Raji (cell line): ENCODE results near the gene OPCML.

Experiments
- POLR2A ChIP-seq: IDR thresholded peaks from 2 replicates; pipeline ENCODE4 v1.6.1; 2011; ENCODE audit warnings: low read depth, low read length, control low read depth; ENCODE audit not compliant: insufficient read depth

The OPCML gene

DNA sequence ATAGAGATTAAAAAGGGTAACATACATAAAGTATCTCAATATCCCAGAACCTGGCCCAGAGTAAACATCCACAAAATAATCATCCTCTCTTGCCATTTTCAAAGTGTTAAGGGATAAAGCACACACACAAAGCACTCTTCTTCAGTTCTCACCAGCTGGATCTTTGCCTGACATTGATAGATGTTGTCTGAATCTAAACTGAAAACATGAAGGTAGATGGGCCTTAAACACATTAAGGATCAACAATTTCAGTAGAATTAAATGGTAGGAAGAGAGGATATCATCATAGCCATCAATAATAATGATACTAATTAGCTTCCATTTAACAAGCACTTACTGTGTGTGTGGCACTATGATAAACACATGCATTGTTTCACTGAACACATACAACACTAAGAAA, 261.1 kb downstream of the OPCML start:
- no peak for TF ChIP-seq POLR2A

DNA sequence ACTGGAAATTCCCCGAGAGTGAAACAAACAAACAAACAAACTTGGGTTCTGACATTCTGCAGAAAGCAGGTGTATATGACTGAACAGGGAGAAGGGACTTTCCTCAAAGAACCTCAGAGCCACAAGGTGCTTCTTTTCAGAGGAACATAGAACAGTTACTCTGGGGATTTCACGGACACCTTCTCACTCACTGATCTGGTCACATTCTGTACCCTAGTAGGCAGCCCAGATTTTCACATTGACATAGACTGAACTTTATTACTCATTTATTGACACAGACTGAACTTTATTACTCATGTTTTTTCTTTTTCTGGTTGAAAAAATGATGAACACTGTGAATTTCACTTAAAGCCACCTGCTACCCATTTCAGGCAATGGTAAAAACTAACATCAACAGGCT, 263.0 kb downstream of the OPCML start:
- no peak for TF ChIP-seq POLR2A

DNA sequence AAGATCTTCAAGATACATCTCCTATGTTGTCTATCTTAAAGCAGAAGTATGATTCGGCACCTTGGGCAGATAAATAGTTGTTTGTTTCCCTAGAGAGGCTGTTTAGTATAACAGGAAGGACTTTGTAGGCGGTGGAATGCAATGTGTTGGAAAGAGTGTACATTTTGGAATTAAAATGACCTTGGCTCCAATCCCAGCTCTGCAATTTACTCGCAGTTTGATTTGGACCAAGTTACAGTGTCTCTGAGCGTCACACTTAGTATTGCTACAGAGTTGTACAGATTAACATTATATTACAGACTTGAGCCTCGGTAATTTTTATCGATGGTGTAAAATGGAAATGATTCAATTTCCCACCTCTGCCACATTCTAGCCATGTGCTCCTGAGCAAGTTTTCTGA, 265.3 kb downstream of the OPCML start:
- no peak for TF ChIP-seq POLR2A

DNA sequence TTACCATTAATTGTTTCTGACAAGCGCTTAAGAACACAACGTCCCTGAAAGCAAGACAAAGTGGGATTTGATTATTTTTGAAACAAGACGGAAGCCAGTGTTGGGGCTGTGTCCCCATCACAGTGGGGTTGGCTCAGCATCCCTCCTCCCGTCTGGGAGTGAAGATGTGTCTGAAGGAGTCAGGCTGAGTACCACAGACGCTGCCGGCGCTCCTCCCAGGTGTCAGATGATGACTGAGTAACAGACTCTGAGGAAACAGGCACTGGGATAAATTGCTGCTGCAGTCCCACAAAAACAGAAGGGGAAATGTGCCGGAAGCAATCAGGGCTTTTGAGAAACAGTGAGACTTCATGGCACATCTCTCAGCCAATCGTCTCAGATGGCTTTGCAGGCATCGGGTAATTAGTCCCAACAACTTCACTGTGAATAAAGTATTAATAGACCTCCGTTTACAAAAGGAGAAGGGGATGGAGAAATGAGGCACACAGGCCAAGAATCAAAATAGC, 266.7 kb downstream of the OPCML start:
- TF ChIP-seq POLR2A, result no peak

DNA sequence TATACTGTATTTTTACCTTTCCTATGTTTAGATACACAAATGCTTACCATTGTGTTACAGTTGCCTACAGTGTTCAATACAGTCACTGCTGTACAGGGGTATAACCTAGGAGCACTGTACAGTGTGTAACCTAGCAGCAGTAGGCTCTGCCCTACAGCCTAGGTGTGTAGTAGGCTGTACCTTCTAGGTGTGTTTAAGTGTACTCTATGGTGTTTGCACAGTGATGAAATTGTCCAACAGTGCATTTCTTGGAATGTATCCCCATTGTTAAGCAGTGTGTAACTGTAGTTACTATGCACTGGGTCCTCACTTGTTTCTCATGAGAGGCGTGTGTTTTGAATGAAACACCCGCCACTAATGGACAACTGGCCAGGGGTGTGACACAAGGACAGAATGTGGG, 269.0 kb downstream of the OPCML start:
- TF ChIP-seq POLR2A, result no peak

DNA sequence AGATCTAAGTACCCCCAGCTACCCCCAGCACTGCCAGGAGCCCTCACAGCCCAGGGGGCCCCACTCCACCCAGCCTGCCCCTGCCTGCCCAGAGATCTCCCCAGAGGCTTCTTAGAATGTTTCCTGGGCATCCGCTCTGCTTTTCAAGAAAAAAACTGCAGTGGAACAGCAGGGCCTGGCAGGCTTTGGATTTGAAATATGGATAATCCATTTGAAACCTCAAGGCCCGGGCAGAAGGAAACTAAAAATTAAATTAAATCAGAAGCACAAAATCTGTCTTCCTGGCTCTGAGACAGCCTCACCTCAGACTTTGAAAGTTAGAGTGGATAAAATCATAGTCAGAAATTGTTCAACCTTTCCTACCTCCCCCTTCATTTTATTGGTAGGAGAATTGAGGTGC, 273.6 kb downstream of the OPCML start:
- TF ChIP-seq POLR2A, result no peak

DNA sequence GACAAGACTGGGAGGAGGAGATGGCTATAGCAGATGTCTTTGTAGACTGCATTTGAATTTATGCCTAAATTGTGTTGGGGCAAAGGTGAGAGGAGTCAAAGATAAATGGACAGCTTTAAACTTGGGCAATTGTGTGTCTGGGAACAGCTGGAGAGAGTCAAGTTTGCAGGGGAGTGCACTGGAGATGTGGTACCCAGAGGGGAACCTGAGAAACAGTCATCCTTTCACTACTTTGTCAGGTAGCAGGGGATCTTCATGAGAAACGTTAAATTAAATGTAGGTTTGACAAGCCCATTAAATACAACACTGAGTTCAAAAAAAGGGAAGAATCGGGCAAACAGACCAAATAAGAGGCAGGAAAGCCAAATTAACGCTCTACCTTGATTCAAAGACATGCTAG, 277.7 kb downstream of the OPCML start:
- TF ChIP-seq POLR2A, result no peak

DNA sequence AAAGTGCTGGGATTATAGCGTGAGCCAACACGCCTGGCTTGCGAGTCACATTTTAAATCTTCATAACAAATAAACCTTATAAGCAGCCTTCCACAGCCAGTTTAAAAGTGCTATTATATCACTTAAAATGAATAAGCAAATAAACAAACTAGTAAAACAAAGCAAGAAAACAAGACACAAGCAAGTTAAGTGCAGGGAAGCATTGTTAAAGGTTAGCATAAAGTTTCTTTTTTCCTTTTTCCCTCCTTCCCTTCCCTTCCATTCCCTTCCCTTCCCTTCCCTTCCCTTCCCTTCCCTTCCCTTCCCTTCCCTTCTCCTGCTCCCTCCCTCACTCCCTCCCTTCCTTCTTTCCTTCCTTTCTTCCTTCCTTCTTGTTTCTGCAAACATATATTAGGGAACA, 278.7 kb downstream of the OPCML start:
- TF ChIP-seq POLR2A, result no peak

DNA sequence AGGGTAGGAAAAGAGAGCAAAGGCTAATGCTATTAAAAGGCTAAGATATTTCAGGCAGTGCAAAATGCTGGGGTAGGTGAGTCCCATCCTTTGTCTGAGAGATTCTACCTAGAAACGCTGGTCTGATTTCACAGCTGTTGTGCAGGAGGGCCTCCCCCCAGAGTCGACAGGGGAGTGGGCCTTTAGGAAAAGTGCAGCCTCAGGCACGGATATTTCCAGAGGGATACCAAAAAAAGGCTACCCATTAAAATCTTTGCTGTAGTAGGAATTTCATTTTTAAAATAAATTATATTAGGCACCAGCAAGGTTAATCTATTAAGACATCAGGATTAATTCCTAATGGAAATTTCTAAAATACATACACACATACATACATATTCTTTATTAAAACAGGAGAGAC, 280.5 kb downstream of the OPCML start:
- no peak for TF ChIP-seq POLR2A

DNA sequence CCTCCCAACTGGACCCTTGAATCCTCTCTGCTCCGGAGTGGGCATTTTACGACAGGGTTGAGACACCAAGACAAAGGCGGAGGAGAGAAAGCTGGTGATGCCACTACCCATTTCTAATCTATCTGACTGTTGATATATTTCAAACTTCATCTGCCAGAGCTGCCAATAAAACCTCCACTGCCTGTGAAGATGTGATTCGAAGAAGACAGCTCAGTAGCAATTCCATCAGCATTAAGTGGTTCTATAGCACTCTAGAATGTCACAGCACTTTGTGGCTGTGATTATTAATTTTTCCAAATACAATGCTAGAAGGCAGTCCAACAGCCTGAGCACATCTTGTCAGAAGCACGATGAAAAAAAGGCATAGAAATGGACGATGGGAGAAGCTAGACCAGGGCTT, 282.8 kb downstream of the OPCML start:
- TF ChIP-seq POLR2A, result no peak

DNA sequence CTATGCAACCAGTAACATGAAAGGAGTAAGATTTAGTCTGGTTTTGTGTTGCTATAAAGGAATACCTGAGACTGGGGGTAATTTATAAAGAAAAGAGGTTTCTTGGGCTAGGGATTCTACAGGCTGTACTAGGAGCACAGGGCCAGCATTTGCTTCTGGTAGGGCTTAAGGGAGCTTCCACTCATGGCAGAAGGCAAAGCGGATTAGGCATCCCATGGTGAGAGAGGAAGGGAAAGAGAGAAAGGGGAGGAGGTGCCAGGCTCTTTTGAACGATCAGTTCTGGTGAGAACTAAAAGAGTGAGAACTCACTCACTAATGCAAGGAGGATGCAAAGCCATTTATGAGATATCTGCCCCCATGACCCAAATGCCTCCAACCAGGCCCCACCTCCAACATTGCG, 283.2 kb downstream of the OPCML start:
- no peak for TF ChIP-seq POLR2A

DNA sequence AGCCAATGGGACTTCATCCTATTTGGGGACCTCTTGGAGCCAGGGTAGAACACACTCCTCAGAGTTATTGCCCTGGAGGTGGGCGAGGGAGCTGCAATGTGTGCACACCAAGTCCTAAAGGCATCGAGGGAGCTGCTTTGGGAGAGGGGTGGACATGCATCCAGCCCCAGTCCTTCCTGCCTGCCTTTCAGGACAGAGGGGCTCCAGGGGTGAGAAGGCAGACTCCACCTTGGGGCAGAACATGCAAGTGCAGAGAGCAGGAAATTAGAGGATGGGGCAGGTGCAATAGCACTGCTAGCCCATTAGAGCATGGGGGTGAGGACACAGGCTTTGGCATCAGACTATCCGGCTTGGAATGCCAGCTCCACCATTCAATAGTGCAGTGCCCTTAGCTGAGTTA, 288.5 kb downstream of the OPCML start:
- TF ChIP-seq POLR2A, result no peak

DNA sequence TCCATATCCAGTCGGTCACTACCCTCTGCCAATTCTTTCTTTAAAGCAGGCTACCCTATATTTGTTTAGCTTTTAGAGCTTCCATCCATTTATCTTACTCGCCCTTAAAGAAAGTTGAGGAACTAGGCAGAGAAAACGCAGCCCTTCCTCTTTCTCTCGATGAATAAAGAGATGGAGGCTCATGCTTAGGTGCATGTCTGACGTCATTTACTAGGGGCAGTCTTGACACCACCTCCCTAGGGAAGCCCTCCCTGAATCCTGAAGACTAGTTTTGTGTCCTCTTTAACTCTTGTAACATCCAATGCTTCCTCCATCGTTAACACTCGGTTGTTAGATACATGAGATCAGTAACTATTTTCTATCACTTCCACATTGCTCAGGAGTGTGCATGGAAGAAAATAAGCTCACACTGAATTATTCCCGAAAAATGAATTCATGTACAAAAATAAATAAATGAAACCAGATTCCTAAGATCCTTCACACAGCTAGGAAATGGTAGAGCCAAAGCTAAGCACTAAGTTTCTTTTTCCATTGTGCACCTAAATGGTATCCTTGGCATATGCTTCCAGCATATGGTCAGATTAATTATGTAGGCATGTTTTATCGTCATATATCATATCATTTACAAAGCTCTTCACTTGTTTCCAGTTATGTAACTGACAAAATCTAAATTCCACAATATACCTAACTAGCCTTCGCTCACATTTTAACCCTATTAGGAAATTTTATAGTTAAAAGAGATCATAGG, 291.2 kb downstream of the OPCML start:
- TF ChIP-seq POLR2A, result no peak

DNA sequence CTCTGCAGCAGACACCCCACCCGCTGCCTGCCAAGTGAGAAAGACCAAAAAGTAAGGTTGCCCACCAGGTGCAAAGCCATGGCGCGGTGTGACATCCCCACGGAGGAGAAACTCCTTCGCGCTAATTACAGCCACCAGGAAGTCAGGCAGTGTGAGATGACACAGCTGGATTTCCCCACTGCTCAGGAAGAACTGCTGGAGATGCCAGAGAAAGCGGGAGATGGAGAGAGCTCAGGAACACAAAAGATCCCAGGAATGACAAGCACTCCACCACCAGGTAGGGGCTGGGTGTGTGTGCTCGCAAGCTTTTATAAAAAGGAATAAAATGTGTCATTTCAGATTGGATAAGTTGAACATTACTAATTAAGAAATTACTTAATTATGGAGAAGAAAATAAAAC, 292.7 kb downstream of the OPCML start:
- no peak for TF ChIP-seq POLR2A

DNA sequence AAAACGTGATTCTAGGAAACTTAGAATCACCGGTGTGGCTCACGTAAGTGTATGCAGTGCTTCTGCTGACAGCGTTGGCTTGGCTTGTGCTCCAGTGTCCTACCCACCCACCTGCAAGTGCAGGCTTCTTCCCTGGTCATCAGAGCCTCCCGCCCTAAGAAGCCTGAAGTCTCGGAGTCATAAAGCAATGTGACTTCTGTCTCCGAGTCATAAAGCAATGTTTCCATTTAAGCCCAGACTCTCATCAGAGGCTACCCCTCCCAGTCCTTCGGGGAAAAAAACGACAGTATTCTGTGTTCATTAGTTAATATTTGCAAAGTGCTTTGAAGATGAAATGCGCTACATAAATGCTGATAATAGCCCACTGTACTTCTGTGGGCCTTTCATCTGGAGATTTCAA, 293.8 kb downstream of the OPCML start:
- TF ChIP-seq POLR2A, result no peak

DNA sequence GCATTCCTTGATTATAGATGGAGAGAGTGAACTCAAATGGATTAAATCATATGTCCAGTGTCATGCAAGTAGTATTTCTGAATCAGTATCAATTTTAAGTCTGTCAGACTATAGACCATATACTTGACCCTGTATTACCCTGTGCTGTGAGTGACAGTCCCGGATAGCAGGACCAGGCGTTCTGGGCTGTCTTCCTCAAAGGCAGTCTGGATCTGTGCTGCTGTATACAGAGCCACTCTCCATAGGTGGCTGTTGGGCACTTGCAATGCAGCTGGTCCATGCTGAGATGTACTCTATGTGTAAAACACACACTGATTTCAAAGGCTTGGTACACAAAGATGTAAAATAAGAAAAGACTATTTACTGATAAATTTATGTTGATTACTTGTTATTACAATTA, 294.3 kb downstream of the OPCML start:
- no peak for TF ChIP-seq POLR2A

DNA sequence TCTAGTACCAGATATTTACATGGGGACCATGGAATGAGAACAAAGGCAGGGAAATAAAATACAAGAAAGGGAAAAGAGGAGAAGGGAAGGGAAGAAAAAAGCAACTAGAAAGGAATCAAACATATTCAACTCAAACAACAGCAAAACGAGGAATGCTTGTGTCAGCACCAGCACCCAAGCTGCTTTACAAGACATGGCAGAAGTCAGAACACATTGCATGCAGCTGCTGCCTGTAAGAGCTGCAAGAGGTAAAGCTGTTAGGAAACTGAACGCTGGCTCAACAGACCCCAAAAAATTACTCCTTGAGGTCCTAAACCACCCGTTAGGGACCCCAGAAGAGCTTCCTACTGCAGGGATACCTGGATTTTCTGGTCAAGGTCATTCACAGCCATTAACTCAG, 296.9 kb downstream of the OPCML start:
- no peak for TF ChIP-seq POLR2A

DNA sequence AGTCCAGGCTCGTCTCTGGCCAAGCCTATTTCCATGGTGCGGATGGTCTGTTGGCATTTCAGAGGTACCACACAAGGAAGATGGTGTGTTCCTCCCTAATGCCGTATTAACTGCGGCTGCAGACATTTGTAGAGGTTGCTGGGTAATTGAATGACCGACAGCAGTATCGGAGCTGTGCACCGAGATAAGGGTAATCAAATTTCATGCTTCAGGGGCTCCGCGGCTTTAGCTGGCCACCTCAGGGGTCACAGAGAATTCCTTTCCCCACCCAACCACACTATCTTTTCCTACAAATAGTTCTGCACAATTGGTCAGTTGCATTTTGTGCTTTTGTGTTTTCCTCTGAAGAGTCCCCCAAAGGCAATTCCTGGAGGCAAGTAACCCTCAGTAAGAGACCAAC, 297.4 kb downstream of the OPCML start:
- no peak for TF ChIP-seq POLR2A

DNA sequence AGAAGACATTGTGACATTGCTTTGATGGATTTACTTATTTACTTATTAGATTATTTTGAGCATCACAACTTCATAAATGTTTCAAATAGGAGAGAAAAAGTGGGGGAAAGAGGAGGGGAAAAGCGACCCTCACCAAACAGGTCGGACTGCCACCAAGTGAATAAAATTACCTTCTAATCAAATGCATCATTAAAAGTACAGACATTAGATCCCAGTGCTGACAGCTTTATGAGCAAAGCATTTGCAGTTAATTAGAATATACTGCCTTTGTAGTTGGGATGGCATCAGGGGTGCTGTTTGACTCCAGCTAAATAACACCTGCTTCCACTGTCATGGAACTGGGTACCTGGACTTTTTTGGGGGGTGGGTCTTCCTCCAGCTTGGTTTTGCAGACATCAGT, 299.6 kb downstream of the OPCML start:
- TF ChIP-seq POLR2A, result no peak
